UCSD-AML1 (cell line): ENCODE measurements around the gene UBE2E2.
"Not testable (repeated sequence)": the region's sequence is repeated elsewhere in the genome, so short reads cannot be mapped to it uniquely, and the experiment has no call there.

Source experiments
- DNase-seq: peaks from one replicate; lab custom pipeline; 2025; ENCODE audit not compliant: unreplicated experiment; lab: John Stamatoyannopoulos, UW

Gene UBE2E2

DNA sequence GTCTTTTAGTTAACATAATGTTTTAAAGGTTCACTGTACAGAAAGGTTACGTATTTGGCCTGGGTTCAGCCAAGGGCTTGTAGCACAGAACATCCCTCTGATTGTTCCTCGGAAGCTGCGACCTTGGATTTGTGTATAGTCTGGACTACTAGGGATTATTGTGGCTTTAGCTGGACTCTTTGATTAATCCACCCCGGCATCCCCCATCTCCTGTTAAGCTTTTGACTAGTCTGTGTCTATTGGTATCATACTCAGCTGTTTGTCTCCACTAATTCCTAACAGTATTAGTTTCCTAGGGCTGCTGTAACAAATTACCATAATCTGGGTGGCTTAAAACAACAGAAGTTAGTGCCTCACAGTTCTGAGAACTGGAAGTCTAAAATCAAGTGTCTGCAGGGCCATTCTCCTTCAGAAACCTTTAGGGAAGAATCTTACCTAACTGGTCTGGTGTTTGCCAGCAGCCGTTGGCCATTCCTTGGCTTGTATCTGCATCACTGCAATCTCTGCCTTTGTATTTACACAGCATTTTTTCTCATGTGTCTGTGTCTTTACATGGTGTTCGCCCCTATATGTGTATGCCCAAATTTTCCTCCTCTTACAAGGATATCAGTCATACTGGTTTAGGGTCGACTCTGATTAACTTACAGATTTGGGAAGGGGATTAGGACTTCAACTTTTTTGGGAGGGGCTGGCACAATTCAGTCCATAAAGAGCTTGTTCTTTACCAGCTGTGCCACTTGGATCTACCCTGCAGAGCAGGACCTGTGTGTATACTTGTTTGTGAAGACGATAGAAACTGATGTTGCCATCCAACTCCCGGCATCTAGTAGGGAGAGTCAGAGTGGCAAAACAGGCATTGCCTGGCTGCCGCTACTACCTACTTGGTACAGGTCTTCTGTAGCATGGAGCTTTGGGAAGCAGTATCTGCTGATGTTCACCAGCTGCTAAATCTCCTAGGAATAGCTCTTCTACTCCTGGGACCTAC is 117.8 kb downstream of the UBE2E2 start:
- no peak for DNase-seq

DNA sequence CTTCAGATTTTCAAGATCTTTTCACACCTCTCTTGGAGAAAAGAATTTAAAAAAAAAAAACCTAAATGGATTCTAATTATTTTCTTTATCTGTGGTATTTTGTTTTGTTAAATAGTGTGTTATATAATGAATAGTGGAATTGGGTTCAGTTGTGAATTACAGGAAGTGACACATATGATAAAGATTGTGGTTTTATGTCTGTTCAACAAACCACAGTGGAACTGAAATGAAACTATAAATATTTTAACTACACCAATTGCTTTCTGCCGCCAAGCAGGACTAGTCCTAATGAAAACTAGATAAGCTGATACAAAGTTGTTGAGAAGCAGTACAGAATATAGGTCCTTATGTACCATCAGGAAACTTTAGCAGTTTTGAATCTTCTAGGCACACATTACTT is 121.6 kb downstream of the UBE2E2 start:
- DNase-seq = no peak

GRCh38 chr3:23325466-23326065 is 122.4 kb downstream of the UBE2E2 start:
- DNase-seq = no peak

- no peak for DNase-seq
Observed at GRCh38 chr3:23329471-23330105, 126.5 kb downstream of the UBE2E2 start.

GRCh38 chr3:23330568-23330967 is 127.4 kb downstream of the UBE2E2 start:
- no peak for DNase-seq

GRCh38 chr3:23331141-23331935 is 128.2 kb downstream of the UBE2E2 start:
- no peak for DNase-seq

GRCh38 chr3:23333633-23334032 is 130.5 kb downstream of the UBE2E2 start:
- DNase-seq = no peak

DNA sequence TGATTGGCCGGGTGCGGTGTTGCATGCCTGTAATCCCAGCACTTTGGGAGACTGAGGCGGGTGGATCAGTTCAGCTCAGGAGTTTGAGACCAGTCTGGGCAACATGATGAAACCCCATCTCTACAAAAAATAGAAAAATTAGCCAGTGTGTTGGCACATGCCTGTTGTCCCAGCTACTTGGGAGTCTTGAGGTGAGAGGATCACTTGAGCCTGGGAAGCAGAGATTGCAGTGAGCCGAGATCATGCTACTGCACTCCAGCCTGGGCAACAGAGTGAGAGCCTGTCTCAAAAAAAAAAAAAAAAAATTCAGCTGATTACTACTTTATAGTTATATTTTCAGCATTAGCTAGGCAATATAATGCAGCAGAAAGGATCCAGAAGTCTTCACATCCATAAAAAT is 133.7 kb downstream of the UBE2E2 start:
- DNase-seq = not testable (repeated sequence)

GRCh38 chr3:23341147-23341838 is 138.2 kb downstream of the UBE2E2 start:
- no peak for DNase-seq

DNA sequence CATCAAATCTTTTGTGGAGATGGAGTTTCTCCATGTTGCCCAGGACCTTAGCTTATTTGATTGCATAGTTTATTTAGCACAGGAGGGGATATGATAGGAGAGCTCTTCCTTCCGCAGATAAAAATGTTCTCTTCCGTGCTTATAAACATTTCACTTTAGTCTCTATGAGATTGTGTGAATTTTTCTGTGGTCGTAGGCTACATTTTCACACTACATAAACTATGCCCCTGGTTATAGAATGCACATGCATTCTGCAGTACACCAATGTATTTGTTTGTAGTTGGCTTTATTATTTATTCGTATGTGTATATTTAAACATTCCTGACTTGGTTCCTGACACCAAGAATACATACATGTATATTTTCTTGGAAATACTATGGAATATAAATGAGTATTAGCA is 139.2 kb downstream of the UBE2E2 start:
- DNase-seq = no peak

DNA sequence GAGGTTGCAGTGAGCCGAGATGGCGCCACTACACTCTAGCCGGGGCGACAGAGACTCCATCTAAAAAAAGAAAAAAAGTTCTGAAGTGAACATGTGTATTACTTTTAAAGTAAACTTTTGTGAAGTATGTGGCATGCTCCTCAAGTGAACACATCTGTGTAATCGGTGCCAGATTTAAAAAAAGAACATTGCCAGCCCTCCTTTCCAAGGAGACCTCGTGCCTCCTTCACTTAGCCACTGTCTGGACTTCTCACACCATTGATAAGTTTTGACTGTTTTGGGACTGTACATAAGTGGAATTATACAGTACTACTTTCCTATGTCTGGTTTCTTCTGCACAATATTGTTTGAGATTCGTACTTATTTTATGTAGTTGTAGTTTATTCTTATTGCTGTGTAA is 140.4 kb downstream of the UBE2E2 start:
- no peak for DNase-seq

GRCh38 chr3:23344886-23345285 is 141.8 kb downstream of the UBE2E2 start:
- no peak for DNase-seq

GRCh38 chr3:23349444-23349843 is 146.3 kb downstream of the UBE2E2 start:
- not testable (repeated sequence) for DNase-seq

DNA sequence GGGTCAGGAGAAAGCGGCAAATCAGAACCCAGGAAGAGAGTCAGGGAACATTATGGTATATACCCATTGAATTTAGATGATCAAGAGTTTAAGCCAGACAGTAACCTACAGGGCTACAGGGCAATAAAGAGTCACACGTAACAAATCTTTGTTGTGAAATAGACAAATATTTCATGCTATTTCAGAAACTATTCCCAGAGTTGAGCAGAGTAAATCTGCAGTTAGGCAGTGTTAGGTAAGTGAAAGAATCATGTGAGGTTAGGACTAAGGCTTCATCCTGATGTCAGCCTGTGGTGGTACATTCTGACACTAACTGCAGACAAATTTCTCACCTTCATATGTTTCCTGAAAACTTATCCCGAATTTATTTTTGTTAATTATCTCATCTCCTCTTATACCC is 153.0 kb downstream of the UBE2E2 start:
- no peak for DNase-seq

GRCh38 chr3:23356923-23357322 is 153.8 kb downstream of the UBE2E2 start:
- no peak for DNase-seq

GRCh38 chr3:23359116-23359515 is 156.0 kb downstream of the UBE2E2 start:
- no peak for DNase-seq

DNA sequence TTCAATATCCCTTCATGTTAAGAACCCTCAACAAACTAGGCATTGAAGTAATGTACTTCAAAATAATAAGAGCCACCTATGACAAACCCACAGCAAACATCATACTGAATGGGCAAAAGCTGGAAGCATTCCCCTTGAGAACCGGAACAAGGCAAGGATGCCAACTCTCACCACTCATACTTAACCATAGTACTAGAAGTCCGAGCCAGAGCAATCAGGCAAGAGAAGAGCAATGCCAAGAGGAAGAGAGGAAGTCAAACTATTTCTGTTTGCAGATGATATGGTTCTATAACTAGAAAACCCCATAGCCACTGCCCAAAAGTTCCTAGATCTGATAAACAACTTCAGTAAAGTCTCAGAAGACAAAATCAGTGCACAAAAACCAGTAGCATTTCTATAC is 161.9 kb downstream of the UBE2E2 start:
- no peak for DNase-seq

- DNase-seq = no peak
Observed at GRCh38 chr3:23368731-23369130, 165.6 kb downstream of the UBE2E2 start.

DNA sequence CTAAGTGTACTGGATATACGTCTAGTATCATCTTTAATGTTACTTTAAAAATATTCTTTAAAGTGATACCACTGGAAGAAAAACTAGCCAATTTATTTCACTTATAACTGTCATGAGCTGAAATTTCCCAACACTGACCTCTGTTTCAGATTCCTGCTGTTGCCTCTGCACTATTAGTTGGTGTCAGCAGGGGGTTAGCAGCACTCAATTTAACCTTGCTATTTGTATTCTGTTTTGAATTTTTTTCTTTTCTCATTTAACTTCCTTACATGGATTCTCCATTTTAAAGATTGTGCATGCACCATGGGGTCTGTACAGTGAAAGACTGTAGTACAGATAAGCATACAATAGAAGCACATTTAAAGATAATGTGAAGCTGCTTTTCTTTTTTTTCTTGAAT is 169.2 kb downstream of the UBE2E2 start:
- DNase-seq = no peak

DNA sequence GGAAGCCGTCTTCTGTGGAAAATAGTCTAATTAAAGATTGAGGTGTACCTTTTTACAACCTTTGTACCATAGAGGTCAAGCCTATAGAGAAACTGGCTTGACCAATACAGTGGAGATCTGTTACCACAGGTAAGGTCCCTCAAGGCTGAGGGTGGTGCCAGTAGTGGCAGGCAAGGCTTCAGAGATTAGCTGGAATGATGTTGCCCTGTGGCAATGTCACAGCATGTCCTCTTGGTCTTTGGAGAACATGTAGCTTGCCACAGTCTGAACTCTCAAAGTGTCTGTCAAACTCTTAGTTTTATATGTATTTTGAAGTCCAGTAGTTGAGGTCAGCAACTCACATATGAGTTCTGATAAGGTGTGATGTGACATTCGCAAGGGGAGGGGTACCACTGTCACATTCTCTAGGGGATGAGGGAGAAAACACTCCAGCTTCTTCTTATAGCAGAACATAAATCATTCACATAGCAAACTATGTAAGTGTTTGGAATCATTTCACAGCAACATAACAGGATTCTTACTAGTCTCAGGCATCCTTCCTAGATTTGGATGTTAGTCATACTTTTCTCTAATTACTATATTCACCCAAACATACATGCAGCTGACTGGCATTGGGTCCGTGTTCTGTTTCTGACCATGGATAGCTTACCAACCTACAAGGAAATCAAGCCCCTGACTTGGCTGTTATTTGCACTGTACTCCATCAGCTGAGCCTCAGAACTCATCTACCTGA is 173.6 kb downstream of the UBE2E2 start:
- no peak for DNase-seq
